CD4-positive, alpha-beta T cell treated with Interleukin-1 beta for 1 hour (primary cell): ENCODE measurements around the gene TCF25.
A peak's percentile ranks its signal among the peaks of the same experiment; 100 is the strongest.
"Not testable (repeated sequence)": the region's sequence is repeated elsewhere in the genome, so short reads cannot be mapped to it uniquely, and the experiment has no call there.

Source experiments
- DNase-seq, 2 donors: peaks; one replicate each; pipeline ENCODE4 v3.0.0-alpha.2; 2020 to 2022

Gene TCF25

GRCh38 chr16:89873109-89873971 lies at the start of gene TCF25:
Gene TCF25, plus strand, starts transcription at chr16:89873592. Its CDS starts 76 bp downstream, at chr16:89873668.
- peak; percentile 86 to 87 for DNase-seq

- DNase-seq = not testable (repeated sequence)
Observed at GRCh38 chr16:89823824-89824148, 49.6 kb upstream of the TCF25 start.

GRCh38 chr16:89826531-89827382 lies 46.6 kb upstream of the TCF25 start:
- DNase-seq = no peak

GRCh38 chr16:89827383-89828198 lies 45.8 kb upstream of the TCF25 start:
- no peak for DNase-seq

GRCh38 chr16:89828199-89828869 lies 45.1 kb upstream of the TCF25 start, which contains the start of gene SPIRE2:
Gene SPIRE2, plus strand, starts transcription at chr16:89828475. Its CDS starts 76 bp downstream, at chr16:89828551.
- peak; percentile 73 to 77 for DNase-seq

- no peak for DNase-seq
Observed at GRCh38 chr16:89828870-89829629, 44.3 kb upstream of the TCF25 start.

GRCh38 chr16:89829630-89830437 lies 43.6 kb upstream of the TCF25 start:
- DNase-seq = no peak

GRCh38 chr16:89831810-89832328 lies 41.5 kb upstream of the TCF25 start:
- no peak for DNase-seq

- DNase-seq = not testable (repeated sequence)
Observed at GRCh38 chr16:89833664-89834363, 39.6 kb upstream of the TCF25 start.

- not testable (repeated sequence) for DNase-seq
Observed at GRCh38 chr16:89834813-89835363, 38.5 kb upstream of the TCF25 start.

GRCh38 chr16:89836484-89836883 lies 36.9 kb upstream of the TCF25 start:
- DNase-seq = not testable (repeated sequence)

GRCh38 chr16:89837014-89837546 lies 36.3 kb upstream of the TCF25 start:
- DNase-seq = no peak

GRCh38 chr16:89841275-89841674 lies 32.1 kb upstream of the TCF25 start:
- peak; percentile 55 to 64 for DNase-seq

GRCh38 chr16:89842471-89843408 lies 30.7 kb upstream of the TCF25 start:
- DNase-seq = no peak

- DNase-seq = no peak
Observed at GRCh38 chr16:89843409-89844350, 29.7 kb upstream of the TCF25 start.

GRCh38 chr16:89844739-89845339 lies 28.6 kb upstream of the TCF25 start:
- no peak for DNase-seq
